ENCODE measurements around the gene NME5.
"Not testable (repeated sequence)": the region's sequence is repeated elsewhere in the genome, so short reads cannot be mapped to it uniquely, and the experiment has no call there.

NME5 gene, protein sequence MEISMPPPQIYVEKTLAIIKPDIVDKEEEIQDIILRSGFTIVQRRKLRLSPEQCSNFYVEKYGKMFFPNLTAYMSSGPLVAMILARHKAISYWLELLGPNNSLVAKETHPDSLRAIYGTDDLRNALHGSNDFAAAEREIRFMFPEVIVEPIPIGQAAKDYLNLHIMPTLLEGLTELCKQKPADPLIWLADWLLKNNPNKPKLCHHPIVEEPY

DNA sequence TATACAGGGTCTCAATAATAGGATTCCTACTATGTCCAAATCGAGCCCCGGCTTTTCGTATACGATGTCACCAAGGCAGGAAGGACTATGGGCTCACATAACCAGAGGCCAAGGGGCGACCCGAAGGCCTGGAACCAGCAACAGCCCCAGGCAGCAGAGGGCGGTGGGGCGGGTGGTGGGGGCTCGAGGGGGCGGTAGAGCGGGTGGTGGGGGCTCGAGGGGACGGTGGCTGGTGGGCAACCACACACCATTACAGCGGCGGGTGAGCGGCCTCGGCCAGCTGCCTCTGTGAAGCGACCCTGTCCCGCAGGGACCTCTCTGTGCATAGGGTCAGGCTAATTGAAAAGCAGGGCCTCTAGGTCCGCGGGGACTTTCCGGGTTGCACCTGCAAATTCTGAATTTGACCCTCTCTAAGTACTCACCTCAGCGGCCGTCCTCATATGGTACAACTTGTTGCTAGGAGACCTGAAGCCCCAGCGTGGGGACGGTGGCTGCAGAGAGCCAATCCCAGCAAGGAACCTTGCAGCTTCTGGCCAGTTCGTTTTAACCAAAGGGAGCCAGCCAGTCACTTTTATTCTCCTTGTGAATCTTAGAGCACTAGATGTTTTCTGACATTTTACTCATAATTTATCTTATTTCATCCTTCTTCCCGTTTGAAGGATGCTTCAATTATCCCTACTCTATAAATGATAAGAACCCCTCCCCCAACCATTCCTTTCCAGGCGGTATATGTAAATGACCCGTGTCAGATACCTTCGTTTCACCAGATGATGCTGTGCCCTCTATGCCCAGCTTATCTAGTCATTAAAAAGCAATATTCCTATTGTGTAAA lies at the start of gene NME5:
Gene NME5 (minus strand): TSS at position 480 of the 832 bp plus-strand sequence. CDS start 648 bp downstream, outside the sequence.
- FAIRE-seq: no peak

DNA sequence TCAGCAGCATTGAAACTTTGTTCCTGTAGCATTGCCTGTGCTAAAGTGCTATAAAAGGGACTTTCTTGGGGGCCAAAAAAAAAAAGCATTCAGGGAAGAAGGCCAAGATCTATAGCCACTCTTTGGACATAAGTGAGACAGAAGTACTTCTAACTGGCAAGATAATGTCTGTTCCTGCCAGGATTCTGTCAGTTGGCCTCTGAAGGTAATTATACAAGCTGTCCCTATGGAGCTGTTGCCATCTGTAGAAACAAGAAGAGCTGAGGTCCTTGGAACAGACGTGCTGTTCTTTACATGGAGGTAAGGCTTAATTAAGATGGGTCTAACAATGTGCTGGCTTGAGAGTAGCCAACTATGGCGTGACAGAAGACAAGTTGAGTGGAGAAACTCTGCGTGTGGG lies 49.4 kb upstream of the NME5 start:
- FAIRE-seq: no peak

DNA sequence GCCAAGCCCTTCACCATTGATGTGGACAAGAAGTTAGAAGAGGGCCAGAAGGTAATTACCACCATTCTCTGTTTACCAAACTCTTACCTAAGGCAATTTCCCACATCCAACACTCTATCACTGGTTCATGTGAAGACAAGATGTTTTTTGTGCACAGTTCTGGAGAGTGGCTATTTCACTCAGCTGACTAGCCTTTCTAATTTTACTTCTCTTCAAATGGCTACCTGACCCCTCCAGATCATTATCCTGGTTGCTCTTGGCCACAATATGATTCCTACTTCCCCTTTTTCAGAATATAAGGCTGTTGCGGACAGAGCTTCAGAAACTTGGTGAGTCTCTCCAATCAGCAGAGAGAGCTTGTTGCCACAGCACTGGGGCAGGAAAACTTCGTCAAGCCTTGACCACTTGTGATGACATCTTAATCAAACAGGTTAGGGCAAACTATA lies 46.8 kb upstream of the NME5 start:
- FAIRE-seq: no peak

DNA sequence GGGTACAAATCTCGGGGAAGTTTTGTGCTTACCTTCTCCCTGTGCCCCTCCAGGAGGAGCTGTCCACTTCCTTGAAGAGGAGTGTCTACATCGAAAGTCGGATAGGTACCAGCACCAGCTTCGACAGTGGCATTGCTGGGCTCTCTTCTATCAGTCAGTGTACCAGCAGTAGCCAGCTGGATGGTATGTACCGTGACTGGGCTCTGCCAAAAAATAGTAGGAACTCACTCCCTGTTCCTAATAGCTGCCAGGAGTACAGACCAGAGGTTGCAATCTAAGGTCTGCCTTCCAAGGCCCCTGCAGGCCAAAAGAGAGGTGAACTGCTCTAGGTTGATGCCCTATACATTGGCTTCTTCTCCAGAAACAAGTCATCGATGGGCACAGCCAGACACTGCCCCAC lies 43.6 kb upstream of the NME5 start:
- no peak for FAIRE-seq

DNA sequence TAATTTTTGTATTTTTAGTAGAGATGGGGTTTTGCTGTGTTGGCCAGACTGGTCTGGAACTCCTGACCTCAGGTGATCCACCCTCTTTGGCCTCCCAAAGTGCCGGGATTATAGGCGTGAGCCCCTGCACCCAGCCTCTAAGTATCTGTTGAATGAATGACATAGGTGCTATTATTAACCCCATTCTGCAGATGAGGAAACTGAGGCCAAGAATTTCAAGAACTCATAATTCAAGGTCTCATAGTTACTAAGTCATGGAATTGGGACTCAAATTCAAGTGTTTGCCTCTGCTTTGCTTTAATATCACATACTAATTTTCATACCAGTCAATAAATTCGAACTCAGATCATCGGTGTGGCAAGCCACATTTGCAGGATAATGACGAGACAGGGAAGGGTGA lies 41.6 kb upstream of the NME5 start:
- no peak for FAIRE-seq

DNA sequence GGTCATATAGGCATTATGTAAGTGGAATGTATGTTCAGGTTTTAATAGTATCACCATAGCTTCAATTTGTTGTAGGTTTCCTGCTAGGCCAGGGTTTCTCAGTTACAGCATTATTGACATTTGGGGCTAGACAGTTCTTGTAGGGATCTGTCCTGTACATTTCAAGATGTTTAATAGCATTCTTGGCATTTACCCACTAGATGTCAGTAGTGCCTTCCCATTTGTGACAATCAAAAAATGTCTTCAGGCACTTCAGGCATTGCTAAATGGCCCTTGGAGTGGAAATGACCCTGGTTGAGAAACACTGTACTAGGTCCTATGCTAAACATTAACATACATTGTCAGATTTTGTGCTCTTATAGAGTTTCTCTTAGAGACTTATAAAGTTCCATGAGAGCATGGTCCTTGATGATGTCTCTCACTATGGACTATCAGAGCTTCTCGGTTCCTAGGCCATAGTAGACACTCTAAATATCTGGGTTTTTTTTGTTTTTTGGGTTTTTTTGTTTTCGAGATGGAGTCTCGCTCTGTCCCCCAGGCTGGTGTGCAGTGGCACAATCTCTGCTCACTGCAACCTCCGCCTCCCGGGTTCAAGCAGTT lies 41.1 kb upstream of the NME5 start:
- FAIRE-seq: peak; percentile 83

DNA sequence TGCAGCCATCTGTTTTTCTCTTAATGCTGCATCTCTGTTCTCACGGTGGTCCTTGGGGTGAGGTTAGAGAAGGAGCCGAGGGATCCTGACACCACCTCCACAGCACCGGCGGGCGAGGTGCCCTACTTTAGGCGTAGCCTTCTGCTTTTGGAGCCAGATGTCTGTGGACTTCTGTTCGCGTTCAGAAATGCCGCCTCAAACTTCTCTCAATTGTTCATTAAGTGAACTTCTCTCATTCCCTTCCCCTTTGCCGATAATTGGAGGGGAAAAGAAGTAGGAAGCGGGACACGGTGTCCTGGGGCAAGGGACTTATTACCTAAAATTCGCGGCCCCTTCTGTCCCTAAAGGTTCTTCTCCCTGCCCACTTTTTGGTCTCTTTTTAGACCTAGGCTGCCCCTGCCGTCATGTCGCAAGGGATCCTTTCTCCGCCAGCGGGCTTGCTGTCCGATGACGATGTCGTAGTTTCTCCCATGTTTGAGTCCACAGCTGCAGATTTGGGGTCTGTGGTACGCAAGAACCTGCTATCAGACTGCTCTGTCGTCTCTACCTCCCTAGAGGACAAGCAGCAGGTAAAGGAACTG lies 40.1 kb upstream of the NME5 start:
- no peak for FAIRE-seq

DNA sequence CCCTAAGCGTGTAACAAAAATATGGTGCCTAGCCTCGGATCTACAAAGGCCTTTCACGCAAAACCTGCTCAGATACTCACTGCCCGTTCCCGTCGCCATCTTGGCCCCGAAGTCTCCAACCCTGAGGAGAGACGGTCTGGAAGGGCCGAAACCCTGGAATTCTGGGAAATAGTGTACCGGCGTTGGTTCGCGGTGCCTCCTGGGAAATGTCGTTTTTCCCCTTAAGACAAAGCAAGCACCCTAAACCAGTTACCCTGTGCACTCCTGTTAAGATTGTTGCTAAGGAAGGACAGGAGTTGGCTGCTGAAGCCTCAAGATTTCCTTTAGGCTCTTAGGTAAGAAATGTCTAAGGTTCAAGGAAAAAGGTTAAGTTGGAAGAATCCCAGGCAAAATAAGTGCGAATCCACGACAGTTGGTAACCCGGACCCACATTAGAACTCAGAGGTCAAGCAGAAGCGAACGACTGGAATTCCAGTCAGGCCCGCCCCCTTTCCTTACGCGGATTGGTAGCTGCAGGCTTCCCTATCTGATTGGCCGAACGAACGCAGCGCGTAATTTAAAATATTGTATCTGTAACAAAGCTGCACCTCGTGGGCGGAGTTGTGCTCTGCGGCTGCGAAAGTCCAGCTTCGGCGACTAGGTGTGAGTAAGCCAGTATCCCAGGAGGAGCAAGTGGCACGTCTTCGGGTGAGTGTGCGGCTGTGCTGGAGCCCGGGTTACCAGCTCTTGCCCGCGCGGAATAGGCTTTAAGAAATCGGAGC lies 39.5 kb upstream of the NME5 start, which contains the start of the genes BRD8 and KIF20A:
Gene BRD8 (minus strand): TSS at position 115 of the 761 bp plus-strand sequence. CDS start 16 bp downstream, at position 99.
Gene KIF20A (plus strand): TSS at position 597 of the 761 bp plus-strand sequence. CDS start 569 bp downstream, outside the sequence.
- FAIRE-seq: peak; percentile 96

DNA sequence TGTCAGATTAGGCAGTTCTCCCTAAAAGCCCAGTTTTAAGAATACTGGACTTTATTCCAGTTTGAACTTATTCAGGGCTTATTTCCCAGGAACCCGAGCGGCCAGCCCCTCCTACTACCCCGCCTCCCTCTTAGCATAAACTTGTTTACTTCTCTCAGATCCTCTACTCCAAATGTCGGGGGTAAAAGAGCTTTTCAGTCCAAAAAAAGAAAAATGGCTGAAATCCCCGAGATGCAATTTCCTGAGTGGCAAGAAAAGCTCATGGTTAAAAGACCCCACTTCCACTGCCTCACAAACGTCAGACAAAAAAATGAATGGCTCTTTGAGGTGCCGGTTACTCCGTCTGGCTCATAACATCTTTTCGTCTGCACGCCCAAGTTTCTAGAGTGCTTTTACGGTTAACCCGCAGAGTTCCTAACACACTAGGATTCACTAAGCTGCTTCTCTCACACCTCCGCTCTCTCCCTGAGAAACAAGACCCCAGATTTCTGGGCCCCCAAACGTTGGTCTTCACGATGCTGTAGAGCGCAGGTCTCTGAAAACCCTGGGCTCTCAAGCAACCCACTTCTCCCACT lies 38.8 kb upstream of the NME5 start:
- no peak for FAIRE-seq

DNA sequence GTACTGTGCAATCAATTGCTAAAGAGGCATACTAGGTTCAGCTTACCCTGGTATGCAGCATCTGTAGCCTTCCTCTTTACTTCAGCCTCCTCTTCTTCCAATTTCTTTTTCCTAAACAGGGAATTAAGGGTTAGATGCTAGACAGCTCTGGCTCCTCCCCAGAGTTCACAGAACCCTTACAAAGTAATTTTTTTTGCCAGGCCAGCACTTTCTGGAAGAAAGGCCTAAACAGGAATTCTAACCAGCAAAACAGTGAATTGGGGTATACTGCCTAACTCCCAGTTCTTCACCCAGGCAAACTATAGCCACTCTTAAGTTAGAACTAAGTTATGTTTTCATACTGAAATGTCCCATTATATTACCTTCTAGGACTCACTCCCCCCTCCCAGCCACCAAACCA lies 31.1 kb upstream of the NME5 start:
- FAIRE-seq: no peak

DNA sequence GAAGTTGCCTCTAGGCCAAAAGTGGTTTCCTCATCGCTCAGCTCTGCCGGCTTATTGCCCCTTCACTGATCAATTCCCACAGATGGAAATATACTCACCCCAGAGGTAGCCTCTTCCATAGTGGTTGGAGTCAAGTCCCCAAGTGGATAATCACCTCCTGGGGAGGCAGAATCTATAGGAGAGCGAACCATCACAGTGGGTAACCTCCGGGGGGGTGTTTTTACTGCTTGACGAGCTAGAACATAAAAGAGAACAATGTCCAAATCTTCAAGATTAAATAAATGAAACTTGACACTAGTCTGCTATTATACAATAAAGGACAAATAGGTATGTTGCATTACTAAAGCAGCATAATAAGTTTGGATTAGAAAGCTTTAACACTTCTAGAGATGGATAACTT lies 29.9 kb upstream of the NME5 start:
- FAIRE-seq: no peak

DNA sequence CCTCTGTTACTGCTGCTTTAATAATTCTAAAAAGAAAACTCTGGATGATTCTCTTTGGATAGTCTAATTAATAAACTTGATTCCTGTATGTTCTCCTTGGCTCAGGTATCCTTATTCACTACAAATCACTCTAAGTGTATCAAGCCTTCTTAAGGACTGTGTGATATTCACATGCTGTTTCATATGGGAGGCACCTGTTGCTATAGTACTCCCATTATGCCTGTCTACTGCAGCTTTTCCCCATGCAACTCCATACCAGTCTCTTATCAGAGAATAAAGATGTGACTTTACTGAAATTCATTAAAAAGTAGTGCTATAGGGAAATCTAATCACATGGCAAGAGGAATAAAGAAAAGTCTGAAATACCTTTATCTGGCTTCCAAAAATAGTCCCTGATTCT lies 24.5 kb upstream of the NME5 start:
- FAIRE-seq: no peak

DNA sequence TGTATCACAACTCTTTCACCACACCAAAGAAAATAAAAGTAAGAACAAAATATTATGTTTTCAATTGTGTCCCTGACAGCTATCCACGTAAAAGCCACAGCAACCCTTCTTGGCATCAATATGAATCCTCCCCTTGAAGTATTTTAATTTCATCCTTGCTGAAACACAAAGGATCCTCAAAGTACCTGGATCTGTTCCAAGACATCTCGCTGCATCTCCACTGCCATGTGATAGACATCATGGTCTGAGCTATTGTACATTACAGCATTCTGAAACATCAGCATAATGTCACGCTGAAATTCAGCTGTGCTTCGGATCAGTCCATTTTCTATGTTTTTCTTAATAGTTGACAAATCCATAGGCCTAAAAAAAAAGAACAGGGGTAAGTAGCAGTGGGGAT lies 21.5 kb upstream of the NME5 start:
- FAIRE-seq: no peak

DNA sequence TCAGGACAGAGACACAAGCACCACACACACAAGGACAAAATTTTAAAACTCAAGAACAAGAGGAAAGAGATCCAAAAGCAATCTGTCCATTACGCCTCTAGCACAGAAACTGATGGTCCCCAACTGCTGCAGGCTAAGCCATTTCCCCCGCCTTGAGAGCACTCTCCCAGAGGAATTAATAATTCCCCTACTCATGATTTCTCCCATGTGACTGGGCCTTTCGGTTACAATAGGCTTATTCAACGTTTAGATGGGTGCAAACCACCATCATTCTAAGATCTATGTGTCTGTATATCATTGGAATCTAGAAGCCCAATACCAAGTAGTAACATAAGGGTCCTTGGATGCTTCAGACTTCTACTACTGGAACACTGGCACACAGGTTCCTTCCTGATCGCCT lies 20.4 kb upstream of the NME5 start:
- FAIRE-seq: no peak

DNA sequence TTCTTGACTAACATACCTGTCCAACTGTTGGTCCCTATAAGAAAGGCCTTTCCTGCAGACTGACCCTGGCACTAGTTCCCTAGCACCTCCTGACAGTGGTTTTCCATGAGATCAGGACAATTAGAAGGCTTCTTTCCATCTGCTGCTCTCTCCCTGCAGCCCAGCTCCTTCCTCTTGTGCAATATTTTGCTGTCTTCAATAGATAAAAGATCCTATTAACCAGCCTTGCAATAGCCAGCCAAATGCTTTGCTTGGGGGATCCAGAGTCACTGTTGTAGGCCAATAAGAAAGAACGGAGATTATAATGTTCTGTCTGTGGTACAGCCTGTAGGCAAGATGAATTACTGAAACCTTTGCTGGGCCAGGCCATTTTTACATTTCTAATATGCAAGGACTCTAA lies 18.4 kb upstream of the NME5 start:
- FAIRE-seq: no peak

DNA sequence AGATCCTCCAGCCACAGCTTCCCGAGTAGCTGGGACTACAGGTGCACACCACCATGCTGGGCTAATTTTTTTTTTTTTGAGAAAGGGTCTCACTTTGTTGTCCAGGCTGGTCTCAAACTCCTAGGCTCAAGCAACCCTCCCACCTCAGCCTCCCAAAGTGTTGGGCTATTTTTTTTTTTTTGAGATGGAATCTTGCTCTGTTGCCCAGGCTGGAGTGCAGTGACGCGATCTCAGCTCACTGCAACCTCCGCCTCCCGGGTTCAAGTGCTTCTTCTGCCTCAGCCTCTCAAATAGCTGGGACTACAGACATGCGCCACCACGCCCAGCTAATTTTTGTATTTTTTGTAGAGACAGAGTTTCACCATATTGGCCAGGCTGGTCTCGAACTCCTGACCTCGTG lies 16.7 kb upstream of the NME5 start:
- not testable (repeated sequence) for FAIRE-seq

DNA sequence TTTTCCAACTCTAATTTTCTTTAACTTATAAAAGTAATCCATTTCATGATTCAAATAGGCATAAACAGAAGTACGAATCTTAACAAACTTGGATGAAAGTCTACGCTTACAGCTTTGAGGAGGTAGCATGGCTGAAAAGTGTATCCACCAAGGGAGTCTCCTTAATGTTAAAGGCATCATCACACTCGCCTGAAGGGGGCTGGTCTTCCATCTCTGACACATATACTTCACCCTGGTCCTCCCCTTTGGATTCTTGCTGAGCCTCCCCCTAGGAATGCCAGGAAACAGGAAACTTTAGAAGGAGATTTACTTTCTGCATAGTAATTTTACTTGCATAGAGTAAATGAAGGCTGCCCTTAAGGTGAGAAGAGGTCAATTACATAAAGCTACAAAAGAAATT lies 10.3 kb upstream of the NME5 start:
- no peak for FAIRE-seq

DNA sequence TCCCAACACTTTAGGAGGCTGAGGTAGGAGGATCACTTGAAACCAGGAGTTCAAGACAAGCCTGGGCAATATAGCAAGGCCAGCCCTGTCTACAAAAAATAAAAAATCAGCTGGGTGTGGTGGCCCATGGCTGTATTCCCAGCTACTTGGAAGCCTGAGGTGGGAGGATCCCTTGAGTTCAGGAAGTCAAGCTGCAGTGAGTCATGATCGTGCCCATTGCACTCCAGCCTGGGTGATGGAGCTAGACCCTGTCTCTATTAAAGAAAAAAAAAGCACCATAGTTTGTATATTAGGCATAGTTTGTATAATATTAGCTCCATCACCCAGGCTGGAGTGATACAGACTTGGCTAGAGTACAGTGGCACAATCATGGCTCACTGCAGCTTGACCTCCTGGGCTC lies 9.6 kb upstream of the NME5 start:
- no peak for FAIRE-seq

DNA sequence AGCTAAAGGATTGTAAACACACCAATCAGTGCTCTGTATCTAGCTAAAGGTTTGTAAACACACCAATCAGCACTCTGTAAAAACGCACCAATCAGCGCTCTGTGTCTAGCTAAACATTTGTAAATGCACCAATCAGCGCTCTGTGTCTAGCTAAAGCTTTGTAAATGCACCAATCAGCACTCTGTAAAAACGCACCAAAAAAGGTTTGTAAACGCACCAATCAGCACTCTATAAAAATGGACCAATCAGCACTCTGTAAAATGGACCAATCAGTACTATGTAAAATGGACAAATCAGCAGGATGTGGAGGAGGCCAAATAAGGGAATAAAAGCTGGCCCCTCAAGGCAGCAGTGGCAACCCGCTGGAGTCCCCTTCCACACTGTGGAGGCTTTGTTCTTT lies 4.3 kb upstream of the NME5 start:
- FAIRE-seq: not testable (repeated sequence)

DNA sequence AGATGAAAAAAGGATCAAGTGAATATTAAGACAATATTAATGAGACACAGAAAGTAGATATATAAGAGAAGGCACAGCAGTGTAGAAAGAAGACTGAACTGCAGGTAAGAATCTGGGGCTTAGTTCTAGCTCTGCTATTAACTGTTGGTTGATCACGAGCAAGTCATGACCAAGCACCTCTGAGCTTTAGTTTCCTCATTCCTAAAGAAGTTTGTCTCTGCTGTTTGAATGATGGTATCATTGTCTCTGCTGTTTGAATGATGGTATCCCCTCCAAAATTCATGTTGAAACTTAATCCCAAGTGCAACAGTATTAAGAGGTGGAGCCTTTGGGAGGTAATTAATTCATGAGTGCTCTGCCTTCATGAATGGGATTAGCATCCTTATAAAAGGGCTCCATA lies 2.5 kb upstream of the NME5 start:
- no peak for FAIRE-seq

DNA sequence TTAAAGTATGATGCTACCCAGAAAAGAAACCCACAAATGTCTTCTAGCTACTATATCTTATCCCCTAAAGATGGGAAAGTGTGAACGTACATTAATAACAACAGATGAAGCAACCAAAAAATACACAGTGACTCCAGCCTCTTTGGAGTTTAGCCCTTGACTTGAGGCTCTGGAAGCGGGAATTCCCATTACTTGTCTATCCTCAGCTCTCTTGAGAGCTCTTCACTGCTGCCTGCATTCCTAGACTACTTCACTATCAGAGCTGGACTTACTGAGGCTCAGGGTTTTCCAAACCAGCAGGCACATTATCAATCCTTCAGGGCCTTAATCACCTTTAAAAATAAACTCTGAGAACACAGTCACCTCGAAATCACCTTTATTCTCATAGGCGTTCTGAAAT lies 1.0 kb upstream of the NME5 start:
- no peak for FAIRE-seq

DNA sequence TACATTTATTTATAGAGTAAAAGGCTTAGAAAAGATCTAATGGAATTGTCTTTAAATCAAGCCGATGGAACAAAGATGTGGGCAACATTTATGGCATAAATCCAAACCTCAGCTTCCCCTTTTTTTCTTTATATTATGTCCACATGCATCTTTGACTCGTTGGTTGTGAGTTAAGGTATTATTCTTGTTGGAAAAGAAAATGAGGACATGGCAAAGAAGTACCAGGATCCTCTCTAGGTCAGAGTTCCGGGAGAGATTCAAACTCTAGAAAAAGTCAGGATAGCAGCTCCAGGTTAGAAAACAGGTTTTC lies 508 bp upstream of the NME5 start:
- FAIRE-seq: no peak

DNA sequence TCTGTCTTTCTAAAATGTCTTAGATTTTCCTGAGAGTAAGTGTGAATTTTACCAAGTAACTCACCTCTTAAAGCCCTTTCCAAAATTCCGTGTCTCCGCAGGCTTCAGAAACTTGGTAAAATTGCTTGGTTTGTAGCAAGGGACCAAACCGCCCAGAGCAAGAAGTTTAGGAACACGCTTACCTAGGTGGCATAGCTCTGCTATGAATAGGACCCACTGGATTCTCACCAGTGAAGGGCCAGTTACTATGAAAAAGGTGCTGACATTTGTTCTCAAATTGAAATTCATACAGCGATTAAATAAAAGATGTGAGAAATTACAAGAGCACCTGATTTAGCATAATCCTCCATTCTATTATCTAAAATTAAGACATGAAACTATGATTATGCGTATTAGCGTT lies 6.7 kb downstream of the NME5 start:
- FAIRE-seq: no peak

All from G401.6 (cell line).